IPS-20b (cell line): ENCODE measurements around the gene DYSF.
A peak's percentile ranks its signal among the peaks of the same experiment; 100 is the strongest.
"Not testable (repeated sequence)": the region's sequence is repeated elsewhere in the genome, so short reads cannot be mapped to it uniquely, and the experiment has no call there.

Source experiments
- H3K27ac ChIP-seq: one replicate; pipeline ENCODE4 v1.5.1; 2013; ENCODE audit warnings: low read length
- H3K27me3 ChIP-seq: 2 replicates; pipeline ENCODE4 v1.6.1; 2013; ENCODE audit warnings: mild to moderate bottlenecking, low read length, inconsistent platforms; ENCODE audit not compliant: insufficient read depth
- H3K36me3 ChIP-seq: 2 replicates; pipeline ENCODE4 v1.6.1; 2013; ENCODE audit warnings: low read depth, mild to moderate bottlenecking, inconsistent platforms, low read length, moderate library complexity; ENCODE audit not compliant: insufficient read depth
- H3K4me1 ChIP-seq: 2 replicates; pipeline ENCODE4 v1.6.1; 2013; ENCODE audit warnings: mild to moderate bottlenecking, control low read depth, inconsistent platforms, low read length, moderate library complexity; ENCODE audit not compliant: insufficient read depth
- H3K4me3 ChIP-seq: 2 replicates; pipeline ENCODE4 v1.5.1; 2013; ENCODE audit warnings: mild to moderate bottlenecking, low read length, inconsistent platforms
- H3K9ac ChIP-seq: 2 replicates; pipeline ENCODE4 v1.6.1; 2013; ENCODE audit warnings: low read depth, mild to moderate bottlenecking, inconsistent platforms, low read length, moderate library complexity
- H3K9me3 ChIP-seq: 2 replicates; pipeline ENCODE4 v1.6.1; 2013; ENCODE audit warnings: mild to moderate bottlenecking, low read depth, low read length, inconsistent platforms; ENCODE audit not compliant: insufficient read depth

DYSF gene

GRCh38 chr2:71445142-71445541, 8.2 kb upstream of the DYSF start:
- H3K27me3 ChIP-seq, H3K4me3 ChIP-seq: not testable (repeated sequence)

DNA sequence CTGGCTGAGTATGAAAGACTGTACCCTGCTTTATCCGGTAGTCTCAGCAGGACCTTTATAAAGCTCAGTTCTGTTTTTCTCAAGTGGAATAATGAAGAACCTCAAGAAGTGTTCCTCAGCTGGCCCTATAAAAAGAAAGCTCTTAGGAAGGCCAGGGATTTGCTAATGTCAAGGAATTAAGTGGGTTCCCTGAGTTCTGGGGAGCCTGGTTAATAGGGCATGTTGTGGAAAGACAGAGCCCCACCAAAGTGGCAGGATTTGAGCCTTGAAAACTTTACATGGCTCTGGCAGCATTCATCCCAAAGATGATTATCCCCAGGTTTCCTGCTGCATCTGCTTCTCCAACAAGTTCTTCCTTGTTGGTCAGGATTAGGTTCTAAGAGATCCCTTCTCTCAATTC, 6.9 kb upstream of the DYSF start:
- Histone ChIP-seq H3K36me3 (no peaks in the 10 kb centered on the region), H3K27me3 (peaks cover 2% of the 10 kb centered on the region; the same call in 1 of the 2 replicates), H3K4me3 (no peak overlapping the region), H3K4me1 (no peaks in the 10 kb centered on the region), H3K9ac (no peak overlapping the region), H3K27ac (no peak overlapping the region), H3K9me3 (no peaks in the 10 kb centered on the region)

More at GRCh38 chr2:71445142-71445541, 8.2 kb upstream of the DYSF start:
- H3K4me1 ChIP-seq, H3K9ac ChIP-seq, H3K9me3 ChIP-seq, H3K36me3 ChIP-seq, H3K27ac ChIP-seq: not testable (repeated sequence)

- Histone ChIP-seq H3K36me3 (no peaks in the 10 kb centered on the region), H3K4me3 (no peak overlapping the region), H3K4me1 (peaks cover 10% of the 10 kb centered on the region), H3K9ac (no peak overlapping the region), H3K27ac (no peak overlapping the region), H3K9me3 (no peaks in the 10 kb centered on the region), H3K27me3 (peaks cover 30% of the 10 kb centered on the region)
Measured at GRCh38 chr2:71449343-71449742, 4.0 kb upstream of the DYSF start.

GRCh38 chr2:71451705-71452104, 1.7 kb upstream of the DYSF start:
- no peak overlapping the region for H3K4me3 ChIP-seq
- H3K27me3 ChIP-seq, result peaks cover 40% of the 10 kb centered on the region
- no peaks in the 10 kb centered on the region for H3K9me3 ChIP-seq
- peaks cover 32% of the 10 kb centered on the region for H3K4me1 ChIP-seq
- no peak overlapping the region for H3K27ac ChIP-seq
- no peak overlapping the region for H3K9ac ChIP-seq
- no peaks in the 10 kb centered on the region for H3K36me3 ChIP-seq

- Histone ChIP-seq H3K36me3 (no peaks in the 10 kb centered on the region), H3K27ac (no peak overlapping the region), H3K4me3 (0 out of 2 replicates have a peak overlapping the region, but pooled peaks have one; percentile 71), H3K9me3 (no peaks in the 10 kb centered on the region), H3K9ac (no peak overlapping the region), H3K27me3 (peaks cover 40% of the 10 kb centered on the region), H3K4me1 (peaks cover 36% of the 10 kb centered on the region)
Measured at GRCh38 chr2:71452565-71452964, 796 bp upstream of the DYSF start.

GRCh38 chr2:71454221-71455010, 1.1 kb downstream of the DYSF start:
- peaks cover 36% of the 10 kb centered on the region for H3K4me1 ChIP-seq
- peak overlapping the region; percentile 71 for H3K4me3 ChIP-seq
- no peaks in the 10 kb centered on the region for H3K9me3 ChIP-seq
- H3K9ac ChIP-seq, result peak overlapping the region; percentile 60; the same call in 1 of the 2 replicates
- H3K36me3 ChIP-seq, result no peaks in the 10 kb centered on the region
- no peak overlapping the region for H3K27ac ChIP-seq
- peaks cover 40% of the 10 kb centered on the region for H3K27me3 ChIP-seq

GRCh38 chr2:71455011-71455740, 1.8 kb downstream of the DYSF start:
- H3K9me3 ChIP-seq, result no peaks in the 10 kb centered on the region
- peak overlapping the region; percentile 71; the same call in 1 of the 2 replicates for H3K4me3 ChIP-seq
- H3K27me3 ChIP-seq, result peaks cover 40% of the 10 kb centered on the region
- peaks cover 36% of the 10 kb centered on the region for H3K4me1 ChIP-seq
- peak overlapping the region; percentile 82; the same call in 1 of the 2 replicates for H3K9ac ChIP-seq
- peak overlapping the region; percentile 83 for H3K27ac ChIP-seq
- no peaks in the 10 kb centered on the region for H3K36me3 ChIP-seq

GRCh38 chr2:71455741-71456569, 2.6 kb downstream of the DYSF start:
- Histone ChIP-seq H3K4me1 (peaks cover 36% of the 10 kb centered on the region), H3K36me3 (no peaks in the 10 kb centered on the region), H3K9me3 (no peaks in the 10 kb centered on the region), H3K4me3 (peak overlapping the region; percentile 71), H3K27me3 (peaks cover 40% of the 10 kb centered on the region), H3K9ac (peak overlapping the region; percentile 82; the same call in 1 of the 2 replicates), H3K27ac (peak overlapping the region; percentile 83)

DNA sequence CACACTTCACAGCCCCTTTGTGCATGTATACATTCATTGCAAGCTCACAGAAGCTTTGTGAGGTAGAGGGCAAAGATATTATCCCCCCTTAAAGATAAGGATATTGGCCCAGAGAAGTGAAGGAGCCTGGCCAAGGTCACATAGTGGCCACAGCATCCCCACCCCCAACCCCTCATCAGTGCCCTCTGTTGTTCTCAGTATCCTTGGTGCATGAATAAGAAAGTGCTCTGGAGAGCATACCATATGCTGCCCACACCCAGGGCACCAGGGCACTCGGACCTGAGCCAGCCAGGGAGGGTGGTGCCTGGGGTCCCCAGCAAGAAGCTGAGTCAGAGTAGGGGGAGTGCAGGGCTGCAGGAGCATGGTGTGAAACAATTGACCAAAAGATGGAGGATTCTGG, 3.3 kb downstream of the DYSF start:
- Histone ChIP-seq H3K4me1 (peaks cover 39% of the 10 kb centered on the region), H3K9me3 (no peaks in the 10 kb centered on the region), H3K27me3 (peaks cover 41% of the 10 kb centered on the region), H3K27ac (peak overlapping the region; percentile 83), H3K4me3 (peak overlapping the region; percentile 71), H3K9ac (peak overlapping the region; percentile 82; the same call in 1 of the 2 replicates), H3K36me3 (no peaks in the 10 kb centered on the region)

DNA sequence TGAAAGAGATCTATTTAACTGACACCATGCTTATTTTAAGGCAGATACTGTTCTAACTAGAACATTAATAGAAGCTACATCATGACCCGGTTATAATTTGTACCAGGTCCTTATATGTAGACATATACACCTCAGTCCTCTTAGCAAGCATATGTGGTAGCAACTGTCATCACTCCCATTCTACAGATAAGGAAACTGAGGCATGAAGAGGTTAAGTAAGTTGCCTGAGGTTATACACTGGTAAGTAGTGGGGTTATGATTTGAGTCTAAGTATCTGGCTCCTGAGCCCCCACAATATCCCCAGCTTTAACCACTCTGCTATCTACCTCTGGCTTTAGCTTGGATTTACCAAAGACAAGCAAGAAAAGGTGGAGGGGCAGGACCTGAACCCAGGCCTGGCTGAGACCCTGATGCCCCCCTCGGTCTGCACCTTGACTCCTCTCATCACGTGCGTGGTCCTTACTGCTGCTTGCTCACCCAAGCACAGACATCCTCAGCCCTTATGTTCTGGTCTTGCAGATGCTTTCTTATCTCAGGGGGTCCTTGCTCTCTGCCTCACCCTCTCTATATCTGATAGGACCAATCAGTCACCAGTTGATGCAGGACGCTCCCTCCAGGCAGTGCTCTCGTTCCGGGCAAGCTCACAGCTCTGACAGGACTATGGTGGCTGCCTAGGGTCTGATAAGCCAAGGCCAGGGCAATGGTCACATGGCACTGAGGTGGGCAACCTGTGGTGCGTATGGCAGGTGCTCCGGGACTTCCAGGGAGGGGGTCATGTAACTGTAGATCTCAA, 4.0 kb downstream of the DYSF start:
- H3K9ac ChIP-seq, result peak overlapping the region; percentile 82; the same call in 1 of the 2 replicates
- peaks cover 38% of the 10 kb centered on the region for H3K4me1 ChIP-seq
- no peak overlapping the region for H3K27ac ChIP-seq
- H3K4me3 ChIP-seq, result no peak overlapping the region
- no peaks in the 10 kb centered on the region for H3K9me3 ChIP-seq
- no peaks in the 10 kb centered on the region for H3K36me3 ChIP-seq
- peaks cover 39% of the 10 kb centered on the region for H3K27me3 ChIP-seq

- Histone ChIP-seq H3K36me3 (no peaks in the 10 kb centered on the region), H3K4me1 (peaks cover 32% of the 10 kb centered on the region), H3K27me3 (peaks cover 39% of the 10 kb centered on the region), H3K27ac (no peak overlapping the region), H3K9ac (no peak overlapping the region), H3K4me3 (no peak overlapping the region), H3K9me3 (no peaks in the 10 kb centered on the region)
Measured at GRCh38 chr2:71457923-71458322, 4.6 kb downstream of the DYSF start.
